ENCODE results near the gene FAAH2. TPM values are rescaled to one million over a fixed set of nuclear protein-coding genes. Genes with fewer than 3 reads are reported as not detected.
A peak's percentile ranks its signal among the peaks of the same experiment; 100 is the strongest.

FAAH2 gene, protein sequence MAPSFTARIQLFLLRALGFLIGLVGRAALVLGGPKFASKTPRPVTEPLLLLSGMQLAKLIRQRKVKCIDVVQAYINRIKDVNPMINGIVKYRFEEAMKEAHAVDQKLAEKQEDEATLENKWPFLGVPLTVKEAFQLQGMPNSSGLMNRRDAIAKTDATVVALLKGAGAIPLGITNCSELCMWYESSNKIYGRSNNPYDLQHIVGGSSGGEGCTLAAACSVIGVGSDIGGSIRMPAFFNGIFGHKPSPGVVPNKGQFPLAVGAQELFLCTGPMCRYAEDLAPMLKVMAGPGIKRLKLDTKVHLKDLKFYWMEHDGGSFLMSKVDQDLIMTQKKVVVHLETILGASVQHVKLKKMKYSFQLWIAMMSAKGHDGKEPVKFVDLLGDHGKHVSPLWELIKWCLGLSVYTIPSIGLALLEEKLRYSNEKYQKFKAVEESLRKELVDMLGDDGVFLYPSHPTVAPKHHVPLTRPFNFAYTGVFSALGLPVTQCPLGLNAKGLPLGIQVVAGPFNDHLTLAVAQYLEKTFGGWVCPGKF
- 10.6 TPM for polyA plus RNA-seq
- long read RNA-seq, donor 1, partial matches to known transcripts, result 0 of 2 reads
- long read RNA-seq, donor 1, other reads (novel, unspliced or antisense), result 0 of 2 reads
- long read RNA-seq, donor 2, partial matches to known transcripts, result 6 of 7 reads
- long read RNA-seq, donor 2, other reads (novel, unspliced or antisense), result 0 of 7 reads
- long read RNA-seq, donor 3, partial matches to known transcripts, result 0 of 1 reads
- long read RNA-seq, donor 3, other reads (novel, unspliced or antisense), result 0 of 1 reads
- long read RNA-seq, donor 4, result 0 reads
- long read RNA-seq, donor 5, partial matches to known transcripts, result 0 of 1 reads
- long read RNA-seq, donor 5, other reads (novel, unspliced or antisense), result 0 of 1 reads
- long read RNA-seq, donor 6, partial matches to known transcripts, result 7 of 9 reads
- long read RNA-seq, donor 6, other reads (novel, unspliced or antisense), result 0 of 9 reads
- long read RNA-seq, donor 7, result 0 reads
- long read RNA-seq, donor 8, partial matches to known transcripts, result 9 of 12 reads
- long read RNA-seq, donor 8, other reads (novel, unspliced or antisense), result 0 of 12 reads
- long read RNA-seq, donor 9, result 0 reads
- long read RNA-seq, donor 10, partial matches to known transcripts, result 0 of 2 reads
- long read RNA-seq, donor 10, other reads (novel, unspliced or antisense), result 0 of 2 reads
- long read RNA-seq, donor 11, result 0 reads

DNA sequence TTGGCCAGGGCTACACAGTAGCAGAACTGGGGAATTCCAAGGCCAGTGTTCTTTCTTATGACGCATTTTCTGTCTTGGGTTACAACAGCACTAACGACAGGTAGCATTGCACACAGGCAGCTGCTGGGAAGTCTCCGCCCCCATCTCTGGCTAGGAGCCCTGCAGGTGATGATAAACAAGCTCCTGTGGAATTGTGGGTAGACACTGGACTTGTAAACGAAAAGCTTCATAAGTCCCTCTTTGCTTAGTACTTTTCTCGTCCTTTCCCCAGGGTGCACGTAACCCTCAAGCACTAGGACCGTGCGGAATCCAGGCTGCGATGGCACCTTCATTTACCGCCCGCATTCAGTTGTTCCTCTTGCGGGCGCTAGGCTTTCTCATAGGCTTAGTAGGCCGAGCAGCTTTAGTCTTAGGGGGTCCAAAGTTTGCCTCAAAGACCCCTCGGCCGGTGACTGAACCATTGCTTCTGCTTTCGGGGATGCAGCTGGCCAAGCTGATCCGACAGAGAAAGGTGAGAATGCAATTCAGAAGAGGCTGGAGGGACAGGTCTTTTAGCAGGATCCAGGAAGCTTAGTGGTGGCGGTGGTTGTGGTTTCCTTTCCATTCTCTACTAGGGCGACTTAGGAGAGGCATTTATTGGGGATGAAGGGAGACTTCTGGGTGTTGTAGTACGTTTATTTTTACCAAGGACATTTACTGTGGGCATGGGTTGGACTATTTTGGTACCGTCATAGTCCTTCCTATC, at the start of gene FAAH2:
Gene FAAH2 (plus strand): TSS at position 200 of the 745 bp plus-strand sequence. CDS start 120 bp downstream, at position 320.
- no CpG with 5 or more reads among the region's 22 CpGs for WGBS (ENCODE audit: insufficient coverage, low lambda C conversion rate)
- H3K9me3 ChIP-seq (ENCODE audit: control insufficient read depth, low read depth, low read length), result no peaks in the 10 kb centered on the region
- peak within 1 kb of the TSS; percentile 79 for H3K27ac ChIP-seq (ENCODE audit: low read length)
- no peaks in the 10 kb centered on the region for H3K27me3 ChIP-seq (ENCODE audit: control insufficient read depth, insufficient read depth, low read length)
- H3K4me3 ChIP-seq (ENCODE audit: low read length), result peak within 1 kb of the TSS; percentile 50
- H3K4me1 ChIP-seq (ENCODE audit: control insufficient read depth, insufficient read depth, low read length), result no peaks in the 10 kb centered on the region
- no peaks in the 10 kb centered on the region for H3K36me3 ChIP-seq (ENCODE audit: control insufficient read depth, insufficient read depth, low read length)
- peak; percentile 80 to 92 for DNase-seq

DNA sequence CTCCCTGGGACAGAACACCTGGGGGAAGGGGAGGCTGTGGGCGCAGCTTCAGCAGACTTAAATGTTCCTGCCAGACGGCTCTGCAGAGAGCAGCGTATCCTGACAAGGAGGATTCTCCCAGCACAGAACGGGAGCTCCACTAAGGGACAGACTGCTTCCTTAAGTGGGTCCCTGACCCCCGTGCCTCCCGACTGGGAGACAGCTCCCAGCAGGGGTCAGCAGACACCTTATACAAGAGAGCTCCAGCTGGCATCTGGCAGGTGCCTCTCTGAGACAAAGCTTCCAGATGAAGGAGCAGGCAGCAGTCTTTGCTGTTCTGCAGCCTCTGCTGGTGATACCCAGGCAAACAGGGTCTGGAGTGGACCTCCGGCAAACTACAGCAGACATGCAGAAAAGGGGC, 44.5 kb upstream of the FAAH2 start:
- no peaks in the 10 kb centered on the region for H3K4me1 ChIP-seq (ENCODE audit: control insufficient read depth, insufficient read depth, low read length)
- H3K9me3 ChIP-seq (ENCODE audit: control insufficient read depth, low read depth, low read length), result no peaks in the 10 kb centered on the region
- H3K4me3 ChIP-seq (ENCODE audit: low read length), result no peak overlapping the region
- H3K27ac ChIP-seq (ENCODE audit: low read length), result no peak overlapping the region
- no peak for DNase-seq
- H3K36me3 ChIP-seq (ENCODE audit: control insufficient read depth, insufficient read depth, low read length), result no peaks in the 10 kb centered on the region
- WGBS (ENCODE audit: insufficient coverage, low lambda C conversion rate), result no CpG with 5 or more reads among the region's 7 CpGs
- no peaks in the 10 kb centered on the region for H3K27me3 ChIP-seq (ENCODE audit: control insufficient read depth, insufficient read depth, low read length)

DNA sequence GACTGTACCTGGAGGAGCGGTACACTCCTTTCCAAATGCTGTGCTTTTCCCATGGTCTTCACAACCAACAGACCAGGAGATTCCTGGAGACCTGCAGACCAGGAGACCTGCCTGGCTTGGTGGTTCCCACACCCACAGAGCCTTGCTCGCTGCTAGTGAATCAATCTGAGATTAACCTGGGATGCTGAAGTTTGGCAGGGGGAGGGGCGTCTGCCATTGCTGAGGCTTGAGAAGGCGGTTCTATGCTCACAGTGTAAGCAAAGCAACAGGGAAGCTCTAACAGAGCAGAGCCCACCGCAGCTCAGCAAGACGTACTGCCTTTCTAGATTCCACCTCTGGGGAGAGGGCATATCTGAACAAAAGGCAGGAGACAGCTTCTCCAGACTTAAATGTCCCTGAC, 34.5 kb upstream of the FAAH2 start:
- no peak for DNase-seq
- no CpG with 5 or more reads among the region's 6 CpGs for WGBS (ENCODE audit: insufficient coverage, low lambda C conversion rate)
- no peaks in the 10 kb centered on the region for H3K36me3 ChIP-seq (ENCODE audit: control insufficient read depth, insufficient read depth, low read length)
- H3K27me3 ChIP-seq (ENCODE audit: control insufficient read depth, insufficient read depth, low read length), result no peaks in the 10 kb centered on the region
- H3K4me3 ChIP-seq (ENCODE audit: low read length), result no peak overlapping the region
- no peaks in the 10 kb centered on the region for H3K4me1 ChIP-seq (ENCODE audit: control insufficient read depth, insufficient read depth, low read length)
- H3K9me3 ChIP-seq (ENCODE audit: control insufficient read depth, low read depth, low read length), result peaks cover 3% of the 10 kb centered on the region
- H3K27ac ChIP-seq (ENCODE audit: low read length), result no peak overlapping the region

DNA sequence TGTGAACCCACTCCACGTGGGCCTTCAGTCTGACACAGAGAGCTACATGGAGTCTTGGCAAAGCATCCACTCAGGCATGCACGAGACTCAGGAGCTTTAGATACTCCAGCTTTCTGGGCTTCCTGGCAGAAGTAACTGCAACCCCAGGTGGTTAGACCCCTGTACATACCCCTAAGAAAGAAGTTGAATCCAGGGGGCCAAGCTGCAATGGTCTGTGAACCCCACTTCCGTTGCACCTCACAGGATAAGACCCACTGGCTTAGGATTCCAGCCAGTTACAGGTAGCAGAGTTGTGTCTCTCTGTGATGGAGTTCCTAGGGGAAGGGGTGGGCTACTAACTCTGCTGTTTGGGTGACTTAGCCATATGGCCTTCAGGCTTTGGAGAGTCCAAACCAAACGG, 21.4 kb upstream of the FAAH2 start:
- Histone ChIP-seq H3K36me3 (ENCODE audit: control insufficient read depth, insufficient read depth, low read length) (no peaks in the 10 kb centered on the region), H3K4me3 (ENCODE audit: low read length) (no peak overlapping the region), H3K9me3 (ENCODE audit: control insufficient read depth, low read depth, low read length) (no peaks in the 10 kb centered on the region), H3K27me3 (ENCODE audit: control insufficient read depth, insufficient read depth, low read length) (no peaks in the 10 kb centered on the region), H3K27ac (ENCODE audit: low read length) (no peak overlapping the region), H3K4me1 (ENCODE audit: control insufficient read depth, insufficient read depth, low read length) (no peaks in the 10 kb centered on the region)
- no peak for DNase-seq
- no CpG with 5 or more reads among the region's 4 CpGs for WGBS (ENCODE audit: insufficient coverage, low lambda C conversion rate)

DNA sequence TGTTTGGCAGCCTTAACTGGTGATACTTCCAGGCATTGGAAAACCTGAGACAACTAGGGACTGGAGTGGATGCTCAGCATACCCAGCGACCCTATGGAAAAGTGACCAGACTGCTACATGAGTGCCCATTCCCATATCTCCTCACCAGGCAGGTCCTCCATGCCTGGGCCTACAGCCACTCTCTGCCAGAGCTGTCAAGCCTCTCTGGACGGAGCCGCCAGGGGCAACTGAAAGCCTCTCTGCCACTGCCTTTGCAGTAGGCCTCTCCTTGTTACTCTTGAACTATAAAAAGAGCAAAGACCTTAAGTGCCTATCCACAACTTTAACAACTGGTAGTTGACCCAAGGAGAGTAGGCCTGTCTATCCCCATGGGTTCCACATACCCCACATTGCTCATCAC, 20.2 kb upstream of the FAAH2 start:
- Histone ChIP-seq H3K36me3 (ENCODE audit: control insufficient read depth, insufficient read depth, low read length) (no peaks in the 10 kb centered on the region), H3K4me3 (ENCODE audit: low read length) (no peak overlapping the region), H3K4me1 (ENCODE audit: control insufficient read depth, insufficient read depth, low read length) (no peaks in the 10 kb centered on the region), H3K27ac (ENCODE audit: low read length) (no peak overlapping the region), H3K9me3 (ENCODE audit: control insufficient read depth, low read depth, low read length) (no peaks in the 10 kb centered on the region), H3K27me3 (ENCODE audit: control insufficient read depth, insufficient read depth, low read length) (no peaks in the 10 kb centered on the region)
- WGBS (ENCODE audit: insufficient coverage, low lambda C conversion rate), result no CpG with 5 or more reads among the region's 3 CpGs
- no peak for DNase-seq

DNA sequence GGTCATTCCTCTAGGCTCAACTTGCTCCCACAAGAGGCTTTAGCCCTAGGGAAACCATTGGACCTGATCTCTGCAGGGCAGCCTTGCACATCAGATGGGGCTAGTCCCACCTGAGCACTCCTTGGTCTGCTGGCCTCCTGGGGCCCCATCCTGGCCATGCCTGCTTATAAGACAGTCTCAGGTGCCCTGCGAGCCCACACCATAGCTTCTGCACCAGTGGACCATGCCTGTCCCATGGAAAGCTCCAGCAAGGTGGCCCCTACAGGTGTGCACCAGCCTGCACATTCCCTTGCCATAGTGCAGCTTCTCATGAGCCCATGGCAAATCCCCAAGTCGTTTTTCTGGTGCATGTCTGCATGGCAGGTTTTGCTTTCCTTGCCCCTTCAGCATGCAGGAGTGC, 19.6 kb upstream of the FAAH2 start:
- DNase-seq, result no peak
- Histone ChIP-seq H3K27me3 (ENCODE audit: control insufficient read depth, insufficient read depth, low read length) (no peaks in the 10 kb centered on the region), H3K9me3 (ENCODE audit: control insufficient read depth, low read depth, low read length) (no peaks in the 10 kb centered on the region), H3K4me1 (ENCODE audit: control insufficient read depth, insufficient read depth, low read length) (no peaks in the 10 kb centered on the region), H3K4me3 (ENCODE audit: low read length) (no peak overlapping the region), H3K36me3 (ENCODE audit: control insufficient read depth, insufficient read depth, low read length) (no peaks in the 10 kb centered on the region), H3K27ac (ENCODE audit: low read length) (no peak overlapping the region)
- no CpG with 5 or more reads among the region's 2 CpGs for WGBS (ENCODE audit: insufficient coverage, low lambda C conversion rate)

DNA sequence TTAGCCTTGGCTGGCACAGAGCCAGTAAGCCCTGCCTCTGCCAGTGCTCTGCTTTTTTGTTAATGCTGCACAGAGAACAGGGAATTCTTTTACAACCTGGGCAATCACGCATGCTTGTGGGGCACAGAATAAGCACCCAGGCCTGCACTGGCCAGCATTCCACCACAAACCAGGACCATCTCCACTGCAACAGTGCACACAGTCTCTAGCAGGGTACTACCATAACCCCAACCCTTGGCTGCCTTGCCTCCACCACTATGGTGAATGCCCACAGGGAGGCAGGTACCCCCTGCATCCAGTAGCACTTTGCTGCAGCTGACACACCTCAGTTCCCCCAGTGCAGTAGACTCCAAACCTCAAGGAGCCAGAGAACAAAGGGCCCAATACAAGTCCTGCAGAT, 19.2 kb upstream of the FAAH2 start:
- Histone ChIP-seq H3K27me3 (ENCODE audit: control insufficient read depth, insufficient read depth, low read length) (no peaks in the 10 kb centered on the region), H3K27ac (ENCODE audit: low read length) (no peak overlapping the region), H3K4me3 (ENCODE audit: low read length) (no peak overlapping the region), H3K4me1 (ENCODE audit: control insufficient read depth, insufficient read depth, low read length) (no peaks in the 10 kb centered on the region), H3K36me3 (ENCODE audit: control insufficient read depth, insufficient read depth, low read length) (no peaks in the 10 kb centered on the region), H3K9me3 (ENCODE audit: control insufficient read depth, low read depth, low read length) (no peaks in the 10 kb centered on the region)
- no peak for DNase-seq
- WGBS (ENCODE audit: insufficient coverage, low lambda C conversion rate), result no CpG with 5 or more reads among the region's 1 CpG

DNA sequence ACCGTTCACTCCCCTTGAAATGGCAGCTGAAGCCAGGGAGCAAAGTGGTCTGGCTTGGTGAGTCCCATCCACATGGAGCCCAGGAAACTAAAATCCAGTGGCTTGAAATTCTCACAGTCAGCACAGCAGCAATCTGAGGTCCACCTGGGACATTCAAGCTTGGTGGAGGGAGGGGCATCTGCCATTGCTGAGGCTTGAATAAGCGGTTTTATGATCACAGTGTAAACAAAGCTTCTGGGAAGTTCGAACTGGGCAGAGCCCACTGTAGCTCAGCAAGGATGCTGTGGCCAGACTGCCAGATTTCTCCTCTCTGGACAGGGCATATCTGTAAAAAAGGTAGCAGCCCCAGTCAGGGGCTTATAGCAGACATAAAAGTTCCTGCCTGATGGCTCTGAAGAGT, 15.5 kb upstream of the FAAH2 start:
- Histone ChIP-seq H3K27ac (ENCODE audit: low read length) (no peak overlapping the region), H3K27me3 (ENCODE audit: control insufficient read depth, insufficient read depth, low read length) (no peaks in the 10 kb centered on the region), H3K4me1 (ENCODE audit: control insufficient read depth, insufficient read depth, low read length) (no peaks in the 10 kb centered on the region), H3K4me3 (ENCODE audit: low read length) (no peak overlapping the region), H3K9me3 (ENCODE audit: control insufficient read depth, low read depth, low read length) (no peaks in the 10 kb centered on the region), H3K36me3 (ENCODE audit: control insufficient read depth, insufficient read depth, low read length) (no peaks in the 10 kb centered on the region)
- WGBS (ENCODE audit: insufficient coverage, low lambda C conversion rate), result no CpG with 5 or more reads among the region's 3 CpGs
- no peak for DNase-seq

DNA sequence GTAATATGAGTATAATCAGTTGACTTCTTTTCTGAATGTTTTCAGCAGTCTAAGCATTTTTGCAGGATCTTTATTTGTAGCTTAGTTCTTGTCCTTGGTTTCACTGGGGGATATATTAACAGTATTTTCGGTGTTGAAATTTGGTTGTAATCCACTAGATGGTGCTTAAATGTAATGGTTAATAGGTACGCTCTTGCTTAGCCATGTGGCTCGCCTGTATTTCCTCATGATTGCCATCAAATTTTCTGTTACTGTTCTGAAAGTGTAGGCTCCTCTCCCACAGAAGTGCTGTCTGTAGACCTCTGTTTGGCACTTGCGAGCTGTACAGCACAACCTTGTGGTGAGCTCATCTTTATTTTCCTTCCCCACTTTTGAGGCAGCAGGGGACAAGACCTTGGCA, 3.9 kb upstream of the FAAH2 start:
- H3K4me1 ChIP-seq (ENCODE audit: control insufficient read depth, insufficient read depth, low read length), result no peaks in the 10 kb centered on the region
- no peak overlapping the region for H3K4me3 ChIP-seq (ENCODE audit: low read length)
- no CpG with 5 or more reads among the region's 4 CpGs for WGBS (ENCODE audit: insufficient coverage, low lambda C conversion rate)
- H3K27ac ChIP-seq (ENCODE audit: low read length), result no peak overlapping the region
- H3K36me3 ChIP-seq (ENCODE audit: control insufficient read depth, insufficient read depth, low read length), result no peaks in the 10 kb centered on the region
- no peaks in the 10 kb centered on the region for H3K27me3 ChIP-seq (ENCODE audit: control insufficient read depth, insufficient read depth, low read length)
- DNase-seq, result no peak
- H3K9me3 ChIP-seq (ENCODE audit: control insufficient read depth, low read depth, low read length), result no peaks in the 10 kb centered on the region

DNA sequence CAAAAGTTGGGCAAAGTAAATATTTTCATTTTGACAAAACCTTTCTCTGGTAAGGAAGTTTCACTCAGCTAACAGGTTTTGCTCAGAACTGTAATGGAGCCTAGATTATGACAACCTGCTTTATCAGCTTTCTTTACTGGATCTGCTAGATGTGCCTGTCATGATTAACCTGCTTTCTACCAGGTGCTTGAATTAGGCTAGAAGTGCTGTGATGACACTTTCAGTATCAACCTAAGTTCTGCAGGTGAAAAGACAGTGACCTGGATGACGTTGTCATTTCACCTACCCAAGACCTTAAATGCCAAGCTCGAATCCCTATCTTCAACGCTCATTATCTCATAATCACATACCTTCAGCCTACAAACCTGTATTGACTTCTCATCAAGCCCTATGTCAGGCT, 1.5 kb upstream of the FAAH2 start:
- no peak overlapping the region for H3K4me3 ChIP-seq (ENCODE audit: low read length)
- WGBS (ENCODE audit: insufficient coverage, low lambda C conversion rate), result no CpG with 5 or more reads among the region's 3 CpGs

More for the DNA sequence above, 1.5 kb upstream of the FAAH2 start:
- no peak for DNase-seq
- Histone ChIP-seq H3K27me3 (ENCODE audit: control insufficient read depth, insufficient read depth, low read length) (no peaks in the 10 kb centered on the region), H3K27ac (ENCODE audit: low read length) (no peak overlapping the region), H3K9me3 (ENCODE audit: control insufficient read depth, low read depth, low read length) (no peaks in the 10 kb centered on the region), H3K4me1 (ENCODE audit: control insufficient read depth, insufficient read depth, low read length) (no peaks in the 10 kb centered on the region), H3K36me3 (ENCODE audit: control insufficient read depth, insufficient read depth, low read length) (no peaks in the 10 kb centered on the region)
